ENCODE results near the gene HSPD1. TPM values are rescaled to one million over a fixed set of nuclear protein-coding genes. Genes with fewer than 3 reads are reported as not detected.
A peak's percentile ranks its signal among the peaks of the same experiment; 100 is the strongest.
"Not testable (repeated sequence)": the region's sequence is repeated elsewhere in the genome, so short reads cannot be mapped to it uniquely, and the experiment has no call there.

Gene HSPD1
- total RNA-seq, 1 donor from 2014 or later: 131 TPM

DNA sequence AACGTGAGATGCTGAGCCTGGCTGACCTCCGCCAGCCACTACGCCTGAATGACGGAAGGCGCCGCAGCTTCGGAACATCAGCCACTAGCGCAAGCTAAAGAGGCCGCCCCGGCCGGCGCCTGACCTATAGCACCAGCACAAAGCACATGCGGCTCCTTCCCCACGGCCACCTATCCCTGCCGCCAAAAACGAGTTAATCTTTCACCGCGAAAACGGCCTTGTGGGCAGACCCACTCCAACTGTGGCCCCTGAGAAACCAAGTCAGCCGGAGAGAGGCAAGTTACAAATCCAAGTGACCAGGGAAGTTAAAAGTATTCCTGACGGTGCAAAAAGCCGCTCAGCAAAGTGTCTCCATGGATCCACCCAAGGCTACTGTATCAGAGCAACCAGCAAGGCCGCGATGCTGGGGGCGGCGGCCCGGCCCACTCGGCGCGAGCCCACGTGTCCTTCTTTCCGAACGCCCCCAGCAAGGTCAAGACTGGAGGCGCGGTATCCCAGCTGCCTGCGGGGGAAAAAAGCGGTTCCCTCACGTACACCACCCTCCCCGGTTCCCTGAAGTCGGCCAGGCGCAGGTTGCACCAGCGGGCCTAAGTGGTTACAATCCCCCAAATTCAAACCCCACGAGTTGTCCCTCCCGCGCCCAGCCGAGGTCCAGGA lies 575 bp downstream of the HSPD1 start:
- ATAC-seq (ENCODE audit: poor library complexity) (peak; percentile 34), DNase-seq (peak; percentile 80)
- intact Hi-C loops (cut with DNase I): no loop called here

DNA sequence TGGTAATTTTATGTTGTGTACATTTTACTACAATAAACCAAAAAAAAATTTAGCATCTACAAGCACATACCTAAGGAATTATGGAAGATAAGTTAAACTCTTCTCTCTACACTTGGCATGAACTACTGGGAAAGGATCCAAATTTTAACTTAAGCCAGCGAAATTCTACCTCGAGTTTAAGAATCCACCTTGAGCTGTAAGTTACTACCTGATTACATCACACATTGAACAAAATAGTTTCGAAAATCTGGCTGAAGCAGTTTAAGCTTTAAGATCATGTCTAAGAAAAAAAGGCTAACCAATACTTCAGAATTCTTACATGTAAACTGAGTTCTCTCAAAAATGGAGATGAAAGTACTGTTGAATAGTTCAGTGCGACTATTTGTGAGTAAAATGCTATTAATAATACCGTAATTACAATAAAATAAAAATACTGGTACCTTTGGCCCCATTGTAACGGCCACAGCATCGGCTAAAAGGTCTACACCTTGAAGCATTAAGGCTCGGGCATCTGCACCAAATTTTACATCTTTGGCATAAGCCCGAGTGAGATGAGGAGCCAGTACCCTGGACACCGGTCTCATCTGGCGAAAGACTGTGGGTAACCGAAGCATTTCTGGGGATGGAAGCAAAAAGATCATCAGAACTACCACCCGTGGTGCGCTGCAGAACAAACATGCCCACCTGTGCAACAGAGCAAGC lies 1.3 kb downstream of the HSPD1 start:
- no peak for ATAC-seq (ENCODE audit: poor library complexity)
- intact Hi-C loops (cut with DNase I): no loop called here
- DNase-seq: no peak

DNA sequence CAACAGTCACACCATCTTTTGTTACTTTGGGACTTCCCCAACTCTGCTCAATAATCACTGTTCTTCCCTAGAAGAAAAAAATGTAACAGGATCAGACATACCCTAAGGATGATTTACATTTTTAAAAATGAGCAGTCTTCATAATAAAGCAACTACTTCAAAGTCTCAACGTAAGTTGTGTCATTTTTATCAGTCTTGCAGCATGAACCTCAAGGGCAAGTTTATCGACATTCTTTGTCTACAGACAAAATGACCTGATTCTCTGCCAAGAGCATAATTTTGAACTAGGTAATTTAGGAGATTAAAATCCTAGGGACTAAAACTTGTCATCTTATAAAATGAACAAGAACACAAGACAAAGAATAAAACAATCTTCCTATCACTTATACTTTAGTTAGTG lies 2.3 kb downstream of the HSPD1 start:
- no peak for ATAC-seq (ENCODE audit: poor library complexity)
- DNase-seq: no peak
- intact Hi-C loops (cut with DNase I): no loop called here

DNA sequence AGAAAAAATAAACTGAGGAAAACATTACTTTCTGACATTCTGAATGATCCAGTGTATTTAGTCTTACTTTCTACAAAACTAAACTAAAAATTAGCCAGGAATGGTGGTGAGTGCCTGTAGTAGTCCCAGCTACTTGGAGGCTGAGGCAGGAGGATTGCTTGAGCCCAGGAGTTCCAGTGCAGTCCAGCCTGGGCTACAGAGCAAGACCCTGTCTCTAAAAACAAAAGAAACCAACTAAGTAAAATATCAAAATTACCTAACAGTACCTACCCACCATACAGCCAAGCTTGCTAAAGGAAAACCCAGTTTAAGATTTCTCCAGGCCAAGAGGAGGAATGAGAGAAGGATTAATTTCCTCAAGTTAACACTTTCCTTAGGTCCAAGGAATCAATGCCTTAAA lies 2.9 kb downstream of the HSPD1 start:
- no peak for ATAC-seq (ENCODE audit: poor library complexity)
- DNase-seq: no peak
- intact Hi-C loops (cut with DNase I): no loop called here

DNA sequence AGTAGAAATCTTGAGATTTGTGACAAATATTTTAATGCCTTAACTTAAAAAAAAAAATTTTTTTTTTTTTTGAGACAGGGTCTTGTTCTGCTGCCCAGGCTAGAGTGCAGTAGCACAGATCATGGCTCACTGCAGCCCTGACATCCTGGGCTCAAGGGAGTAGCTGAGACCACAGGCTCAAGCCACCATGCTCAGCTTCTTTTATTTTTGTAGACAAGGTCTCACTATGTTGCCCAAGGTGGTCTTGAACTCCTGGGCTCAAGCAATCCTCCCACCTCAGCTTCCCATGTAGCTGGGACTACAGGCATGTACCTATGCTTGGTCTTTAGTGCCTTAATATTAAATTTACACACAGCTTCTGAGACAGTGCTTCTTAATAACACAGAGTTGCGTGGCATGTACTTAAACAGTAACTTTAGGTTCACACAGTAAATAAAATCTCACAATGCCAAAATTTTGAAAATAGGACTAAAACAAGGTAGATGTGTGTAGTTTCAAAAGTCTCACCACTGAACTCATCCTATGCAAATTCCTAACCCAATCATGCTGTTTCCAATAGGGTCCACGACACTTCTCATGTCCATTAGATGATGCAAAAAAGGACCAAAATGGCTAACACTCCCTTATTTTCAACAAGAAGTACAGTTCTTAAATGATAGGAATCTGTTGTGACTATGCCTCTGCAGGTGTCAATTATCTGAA lies 4.1 kb downstream of the HSPD1 start:
- DNase-seq (no peak), ATAC-seq (ENCODE audit: poor library complexity) (no peak)
- intact Hi-C loops (cut with DNase I): no loop called here

DNA sequence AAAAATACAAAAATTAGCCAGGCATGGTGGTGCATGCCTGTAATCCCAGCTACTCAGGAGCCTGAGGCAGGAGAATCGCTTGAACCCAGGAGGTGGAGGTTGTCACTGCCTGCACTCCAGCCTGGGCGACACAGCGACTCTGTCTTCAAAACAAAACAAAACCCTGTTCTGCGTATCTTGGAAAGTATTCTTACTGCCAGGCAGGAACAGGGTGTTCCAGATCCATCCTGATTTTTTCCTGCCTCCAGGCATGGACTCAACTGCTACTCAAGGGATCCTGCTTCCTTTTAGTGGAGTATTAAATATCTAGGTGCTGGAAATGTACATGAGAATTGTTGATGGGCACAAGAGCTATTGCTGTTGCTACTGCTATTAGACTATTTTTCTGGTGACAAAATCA lies 12.3 kb downstream of the HSPD1 start:
- DNase-seq: no peak
- intact Hi-C loops (cut with DNase I): loop anchor here (10.0 kb wide), 1 partner anchor 83 kb away; no protein-coding TSS in a partner anchor
- ATAC-seq (ENCODE audit: poor library complexity): no peak

DNA sequence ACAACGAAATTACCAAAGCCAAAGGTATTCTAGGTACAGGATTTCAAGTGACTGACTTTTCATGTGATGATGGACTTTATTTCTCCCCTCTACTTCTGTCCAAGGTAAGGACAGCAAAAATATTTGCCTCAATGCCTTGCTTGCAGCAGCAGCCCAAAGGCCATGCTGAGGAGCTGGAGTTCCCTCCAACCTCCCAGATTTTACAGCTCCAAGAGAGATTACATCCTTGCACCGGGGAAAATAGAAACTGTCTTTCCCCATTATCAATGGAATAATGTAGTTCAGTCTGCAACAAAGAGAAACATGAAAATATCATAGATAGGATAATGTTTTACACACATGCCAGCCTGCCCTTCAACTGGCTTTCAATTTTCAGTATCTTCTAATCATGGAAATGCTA lies 13.5 kb downstream of the HSPD1 start:
- DNase-seq: no peak
- no peak for ATAC-seq (ENCODE audit: poor library complexity)
- intact Hi-C loops (cut with DNase I): loop anchor here (10.0 kb wide), 1 partner anchor 81 kb away; no protein-coding TSS in a partner anchor

DNA sequence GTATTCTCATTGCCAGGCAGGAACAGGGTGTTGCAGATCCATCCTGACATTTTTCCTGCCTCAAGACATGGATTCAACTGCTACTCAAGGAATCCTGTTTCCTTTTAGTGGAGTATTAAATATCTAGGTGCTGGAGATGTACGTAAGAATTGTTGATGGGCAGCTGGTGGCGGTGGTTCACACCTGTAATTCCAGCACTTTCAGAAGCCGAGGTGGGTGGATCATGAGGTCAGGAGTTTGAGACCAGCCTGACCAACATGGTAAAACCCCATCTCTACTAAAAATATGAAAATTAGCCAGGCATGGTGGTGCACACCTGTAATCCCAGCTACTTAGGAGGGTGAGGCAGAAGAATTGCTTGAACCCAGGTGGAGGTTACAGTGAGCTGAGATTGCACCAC lies 15.4 kb downstream of the HSPD1 start:
- not testable (repeated sequence) for DNase-seq; ATAC-seq (ENCODE audit: poor library complexity)
- intact Hi-C loops (cut with DNase I): loop anchor here (10.0 kb wide), 1 partner anchor 79 kb away; no protein-coding TSS in a partner anchor

DNA sequence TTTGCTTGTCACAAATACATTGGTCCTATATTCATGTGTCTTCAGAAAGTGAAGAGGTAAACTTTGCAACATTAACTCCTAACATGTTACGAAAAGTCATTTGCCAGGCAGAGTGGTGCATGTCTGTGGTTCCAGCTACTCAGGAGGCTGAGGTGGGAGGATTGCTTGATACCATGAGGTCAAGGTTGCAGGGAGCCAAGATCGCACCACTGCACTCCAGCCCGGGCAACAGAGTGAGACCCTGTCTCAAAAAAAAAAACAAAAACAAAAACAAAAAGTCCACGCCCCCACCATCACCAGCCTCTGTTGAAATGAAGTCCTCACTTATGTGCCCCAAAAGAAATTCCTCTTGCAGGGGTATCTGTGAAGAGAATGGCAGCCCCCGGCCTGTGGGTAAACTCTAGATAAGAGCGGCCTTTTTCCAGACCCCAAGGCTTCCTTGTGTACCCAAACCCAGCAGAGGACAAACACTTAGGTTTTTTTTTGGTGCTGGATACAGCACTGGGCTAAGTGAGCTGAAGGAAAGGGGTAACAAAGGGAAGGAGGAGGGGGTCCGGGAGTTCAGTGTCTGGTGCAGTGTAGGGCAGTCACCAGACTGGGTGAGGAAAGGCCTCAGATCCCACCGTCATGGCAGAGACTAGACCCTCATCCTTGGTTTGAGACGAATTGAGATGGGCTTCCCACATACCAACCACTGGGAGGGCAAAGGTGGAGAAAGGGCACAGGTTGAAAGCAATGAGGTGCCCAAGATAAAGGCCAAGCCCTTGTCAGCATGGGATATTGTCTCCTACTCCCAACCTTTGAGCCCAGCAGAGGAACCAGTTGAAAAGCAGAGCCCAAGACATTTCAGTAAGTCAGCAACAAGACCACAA lies 19.2 kb downstream of the HSPD1 start:
- DNase-seq (no peak), ATAC-seq (ENCODE audit: poor library complexity) (no peak)
- intact Hi-C loops (cut with DNase I): loop anchor here (10.0 kb wide), 1 partner anchor 76 kb away; no protein-coding TSS in a partner anchor

DNA sequence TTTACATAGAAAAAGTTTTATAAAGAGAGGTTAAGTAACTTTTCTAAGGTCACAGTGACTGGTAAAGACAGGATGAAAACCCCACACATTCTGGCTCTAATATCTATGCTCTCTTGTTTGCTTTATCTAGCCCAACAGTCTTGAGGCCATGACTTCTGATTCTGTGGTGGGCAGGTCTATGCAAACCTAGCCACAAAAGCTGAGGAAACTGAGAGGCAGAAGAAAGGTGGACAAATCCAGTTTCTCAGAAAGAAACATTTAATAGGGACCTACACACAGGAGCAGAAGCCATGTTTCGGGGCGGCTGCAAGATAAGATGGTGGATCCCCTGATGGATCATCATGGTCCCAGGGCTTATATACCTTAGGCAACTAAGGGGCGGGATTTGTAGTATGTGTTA lies 21.8 kb downstream of the HSPD1 start:
- ATAC-seq (ENCODE audit: poor library complexity): no peak
- intact Hi-C loops (cut with DNase I): no loop called here
- DNase-seq: no peak

DNA sequence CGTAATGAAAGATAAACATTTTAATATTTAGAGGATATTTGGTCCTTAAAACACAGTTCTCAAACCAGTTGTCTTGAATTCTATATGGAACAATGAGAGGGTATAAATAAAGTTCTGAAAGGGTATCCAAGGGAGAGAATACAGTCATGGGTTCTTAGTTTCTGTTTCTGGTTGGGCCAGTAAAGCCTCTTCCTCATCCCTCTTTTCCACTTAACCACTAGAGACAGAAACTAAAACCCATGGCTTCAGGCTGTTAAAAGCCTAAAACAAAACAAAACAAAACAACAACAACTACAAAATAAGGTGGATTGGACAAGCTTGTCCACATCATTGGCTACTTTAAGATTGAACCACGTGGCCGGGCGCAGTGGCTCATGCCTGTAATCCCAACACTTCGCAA lies 27.5 kb downstream of the HSPD1 start:
- DNase-seq (no peak), ATAC-seq (ENCODE audit: poor library complexity) (no peak)
- intact Hi-C loops (cut with DNase I): no loop called here

DNA sequence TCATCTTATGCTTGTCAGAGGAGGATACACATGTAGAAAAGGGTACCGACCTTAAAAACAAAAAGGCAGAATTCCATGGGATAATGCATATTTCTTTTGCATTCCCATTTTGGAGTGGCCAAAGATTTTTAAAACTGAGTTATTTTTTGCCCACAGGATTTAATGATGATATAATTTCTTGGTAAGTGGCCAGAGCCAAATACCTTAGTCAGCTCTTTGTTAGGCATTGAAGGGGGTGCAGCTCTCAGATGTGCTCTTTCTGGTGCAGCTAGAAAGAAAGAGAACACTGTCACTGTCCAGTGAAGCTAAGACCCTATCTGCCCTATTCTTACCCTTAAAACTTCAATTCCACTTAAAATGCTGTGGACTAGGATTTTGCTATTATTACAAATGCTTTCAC lies 35.5 kb downstream of the HSPD1 start:
- ATAC-seq (ENCODE audit: poor library complexity): no peak
- intact Hi-C loops (cut with DNase I): loop anchor here (5.0 kb wide), 1 partner anchor 42 kb away; no protein-coding TSS in a partner anchor
- no peak for DNase-seq

DNA sequence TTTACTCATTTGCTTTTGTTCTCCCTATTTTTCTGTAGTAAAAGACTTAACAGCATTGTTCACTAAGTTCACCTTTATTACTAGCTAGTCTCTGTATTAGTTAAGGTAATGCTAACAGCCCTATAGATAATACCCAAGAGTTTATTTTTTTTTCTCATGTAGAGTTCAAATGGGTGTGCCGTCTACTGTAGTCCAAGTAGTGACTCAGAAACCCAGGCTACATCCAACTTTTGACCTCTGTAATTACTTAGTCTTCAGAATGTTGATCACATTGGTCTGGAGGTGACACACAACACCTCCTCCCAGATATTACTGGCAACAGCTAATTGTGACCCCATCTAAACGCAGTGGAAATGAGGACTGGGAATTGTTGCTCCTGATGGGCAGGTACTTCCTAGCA lies 38.6 kb downstream of the HSPD1 start:
- intact Hi-C loops (cut with DNase I): loop anchor here (5.0 kb wide), 1 partner anchor 39 kb away; no protein-coding TSS in a partner anchor
- ATAC-seq (ENCODE audit: poor library complexity) (no peak), DNase-seq (no peak)

DNA sequence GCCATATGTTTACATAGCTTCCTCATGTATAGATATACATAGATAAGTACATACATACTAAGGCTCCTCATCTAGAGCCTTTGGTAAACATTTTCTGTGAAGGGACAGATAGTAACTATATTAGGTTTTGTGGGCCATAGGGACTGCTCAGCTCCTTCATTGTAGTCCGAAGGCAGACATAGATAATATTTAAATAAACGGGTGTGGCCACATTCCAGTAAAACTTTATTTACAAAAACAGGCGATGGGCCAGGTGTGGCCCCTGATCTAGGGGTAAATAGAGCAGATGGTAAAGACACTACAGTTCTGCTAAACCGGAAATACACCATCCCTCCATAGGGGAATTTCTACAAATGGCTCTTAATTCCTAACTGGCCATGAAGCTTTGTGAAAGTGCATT lies 39.0 kb downstream of the HSPD1 start:
- no peak for ATAC-seq (ENCODE audit: poor library complexity)
- DNase-seq: no peak
- intact Hi-C loops (cut with DNase I): loop anchor here (5.0 kb wide), 1 partner anchor 38 kb away; no protein-coding TSS in a partner anchor

DNA sequence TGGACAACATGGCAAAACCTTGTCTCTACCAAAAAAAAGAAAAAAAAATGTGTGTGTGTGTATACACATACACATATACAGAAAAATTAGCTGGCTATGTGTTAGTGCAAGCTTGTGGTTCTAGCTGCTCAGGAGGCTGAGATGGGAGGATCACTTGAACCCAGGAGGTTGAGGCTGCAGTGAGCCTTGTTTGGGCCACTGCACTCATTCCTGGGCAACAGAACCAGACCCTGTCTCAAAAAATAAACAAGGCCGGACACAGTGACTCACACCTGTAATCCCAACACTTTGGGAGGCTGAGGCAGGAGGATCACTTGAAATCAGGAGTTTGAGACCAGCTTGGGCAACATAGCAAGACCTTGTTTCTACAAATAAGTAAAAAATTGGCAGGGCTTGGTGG lies 44.2 kb downstream of the HSPD1 start:
- intact Hi-C loops (cut with DNase I): no loop called here
- no peak for ATAC-seq (ENCODE audit: poor library complexity)
- DNase-seq: no peak

DNA sequence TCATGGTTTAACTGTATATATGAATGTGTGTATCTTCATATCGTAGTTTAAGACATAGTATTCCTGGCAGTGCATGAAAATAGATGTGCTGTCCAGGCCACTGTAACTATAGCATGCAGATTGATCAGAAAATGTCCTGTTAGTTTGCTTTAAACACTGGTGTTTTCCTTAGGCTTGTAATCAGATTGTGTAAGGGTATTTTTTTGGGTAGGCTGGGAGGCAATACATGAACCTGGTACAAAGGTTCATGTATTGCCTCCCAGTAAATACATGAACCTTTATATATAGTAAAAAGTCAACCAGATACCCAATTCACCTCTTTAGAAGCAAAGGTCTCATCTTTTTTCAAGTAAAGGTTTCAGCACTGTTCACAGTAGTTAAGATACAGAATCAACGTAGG lies 44.7 kb downstream of the HSPD1 start:
- intact Hi-C loops (cut with DNase I): no loop called here
- DNase-seq: no peak
- ATAC-seq (ENCODE audit: poor library complexity): no peak

DNA sequence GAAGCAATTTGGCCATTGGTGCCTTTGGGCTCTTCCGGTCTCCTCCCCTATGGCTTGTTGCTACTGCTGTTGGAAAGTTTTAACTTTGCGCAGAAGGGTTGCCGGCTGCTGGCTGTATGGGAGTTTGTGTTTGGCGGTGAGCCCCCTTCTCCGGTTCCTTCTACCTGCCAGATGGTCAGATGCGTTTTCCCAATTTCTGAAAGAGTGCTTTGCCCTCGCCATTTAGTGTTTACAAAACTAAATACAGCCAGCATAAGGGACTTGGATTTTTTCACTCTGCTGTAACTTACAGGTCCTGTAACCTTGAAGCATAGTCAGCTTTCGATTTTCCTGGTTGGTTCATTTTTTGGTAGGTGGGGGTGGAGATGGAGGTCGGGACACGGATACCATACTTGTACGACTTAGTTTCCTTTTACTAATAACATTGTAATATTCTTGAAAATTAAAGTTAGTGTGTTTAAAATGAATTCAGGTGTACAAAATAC lies 45.7 kb downstream of the HSPD1 start:
- ATAC-seq (ENCODE audit: poor library complexity) (peak; percentile 73), DNase-seq (no peak)
- intact Hi-C loops (cut with DNase I): no loop called here

DNA sequence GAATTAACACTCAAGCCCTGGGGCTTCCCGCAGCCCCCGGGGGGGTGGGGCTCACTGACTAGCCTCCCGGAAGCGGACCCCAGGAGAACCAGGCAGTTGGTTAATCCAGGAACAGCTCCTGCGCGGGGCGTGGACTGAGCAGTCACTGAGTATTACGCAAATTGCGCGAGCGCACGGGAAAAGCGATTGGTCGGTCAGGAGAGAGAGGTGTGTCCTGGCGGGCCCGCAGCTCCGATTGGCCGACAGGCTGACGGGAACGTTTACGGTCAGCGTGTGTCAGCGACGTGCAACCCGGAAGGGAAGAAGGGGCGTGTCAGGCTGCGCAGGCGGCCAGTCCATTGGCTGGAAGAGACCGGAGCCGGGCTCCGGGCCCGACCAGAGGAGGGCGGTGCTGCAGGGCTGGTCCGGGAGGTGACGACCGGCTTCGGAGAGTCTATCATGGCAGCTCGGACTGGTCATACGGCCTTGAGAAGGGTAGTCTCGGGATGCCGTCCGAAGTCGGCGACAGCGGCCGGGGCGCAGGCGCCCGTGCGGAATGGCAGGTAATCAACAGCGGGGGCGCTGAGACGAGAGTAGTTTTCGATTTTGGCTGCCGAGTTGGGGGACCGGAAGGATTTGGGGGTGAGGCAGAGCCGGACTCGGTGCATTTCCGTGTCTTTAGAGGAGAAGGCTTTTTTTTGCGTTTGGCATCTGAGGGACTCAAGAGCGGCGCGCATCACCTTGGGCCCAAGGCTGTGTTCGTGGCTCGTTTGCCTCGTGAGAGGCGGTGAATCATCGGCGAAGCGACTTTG lies 46.3 kb downstream of the HSPD1 start, which contains the start of gene COQ10B:
TSS of gene COQ10B (plus strand) at position 430 of the 791 bp plus-strand sequence. CDS start at position 439, 9 bp downstream.
- peak; percentile 99 for ATAC-seq (ENCODE audit: poor library complexity)
- intact Hi-C loops (cut with DNase I): no loop called here
- DNase-seq: peak; percentile 100

All from Right ventricle myocardium superior (tissue), 1 donor.